Hepatocyte (in vitro differentiated cells): ENCODE data around the gene RAB11FIP4.

Experiments
- CTCF ChIP-seq: fragments of 200-600 bp; sonication (generic); IDR thresholded peaks from 2 replicates; pipeline ENCODE4 v1.5.1; 2016; ENCODE audit warnings: antibody characterized with exemption, mild to moderate bottlenecking; ENCODE audit not compliant: poor library complexity
- EZH2 ChIP-seq: fragments of 200-600 bp; sonication (generic); IDR thresholded peaks from 2 replicates; pipeline ENCODE4 v1.6.1; 2016; ENCODE audit warnings: antibody characterized with exemption, mild to moderate bottlenecking, borderline replicate concordance

- TF ChIP-seq EZH2: peak; percentile 60
- no peak for TF ChIP-seq CTCF
Observed at GRCh38 chr17:31392002-31392855, 754 bp downstream of the RAB11FIP4 start.
